ENCODE measurements around the gene RPS6KA1. TPM values are rescaled to one million over a fixed set of nuclear protein-coding genes. Genes with fewer than 3 reads are reported as not detected.

The RPS6KA1 gene
- total and polyA plus RNA-seq, 9 of the 15 experiments (the other 6 are each of a cell fraction or from before 2014, with no cell fraction given) = 2.4 to 61.0 (median 35.5) TPM

DNA sequence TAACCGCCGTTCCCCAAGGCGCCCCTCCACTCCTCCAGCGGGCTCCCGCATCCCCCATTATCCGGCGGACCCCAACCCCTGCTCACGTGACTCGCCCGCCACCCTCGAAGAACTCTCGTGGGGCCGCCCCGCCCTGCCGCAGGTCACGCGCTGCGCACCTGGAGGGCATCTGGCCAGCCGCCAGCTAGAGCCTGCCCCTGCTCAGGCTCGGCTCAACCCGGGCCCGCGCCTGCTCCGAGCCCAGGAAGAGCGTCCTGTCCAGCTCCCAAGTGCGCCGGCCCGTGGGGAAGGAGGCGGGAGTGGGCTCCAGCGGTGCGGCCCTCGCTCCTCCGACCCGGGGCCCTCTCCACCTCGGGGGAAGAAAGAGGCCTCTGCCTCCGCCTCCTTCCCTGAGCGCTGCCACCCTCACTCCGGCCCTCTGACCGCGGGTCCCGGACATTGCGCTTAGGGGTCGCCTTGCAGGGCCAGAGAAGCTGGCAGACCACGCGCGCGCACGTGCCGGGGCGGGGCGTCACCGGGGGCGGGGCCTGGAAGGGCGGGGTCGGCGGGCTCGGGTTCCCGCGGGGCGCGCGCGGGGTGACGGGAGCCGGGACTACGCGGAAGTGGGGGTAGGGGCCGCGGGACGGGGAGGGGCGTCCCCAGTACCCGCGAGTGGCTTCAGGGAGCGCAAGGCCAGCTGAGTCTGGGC is 28.9 kb upstream of the RPS6KA1 start (continued):
- TF ChIP-seq, protein P1, sequence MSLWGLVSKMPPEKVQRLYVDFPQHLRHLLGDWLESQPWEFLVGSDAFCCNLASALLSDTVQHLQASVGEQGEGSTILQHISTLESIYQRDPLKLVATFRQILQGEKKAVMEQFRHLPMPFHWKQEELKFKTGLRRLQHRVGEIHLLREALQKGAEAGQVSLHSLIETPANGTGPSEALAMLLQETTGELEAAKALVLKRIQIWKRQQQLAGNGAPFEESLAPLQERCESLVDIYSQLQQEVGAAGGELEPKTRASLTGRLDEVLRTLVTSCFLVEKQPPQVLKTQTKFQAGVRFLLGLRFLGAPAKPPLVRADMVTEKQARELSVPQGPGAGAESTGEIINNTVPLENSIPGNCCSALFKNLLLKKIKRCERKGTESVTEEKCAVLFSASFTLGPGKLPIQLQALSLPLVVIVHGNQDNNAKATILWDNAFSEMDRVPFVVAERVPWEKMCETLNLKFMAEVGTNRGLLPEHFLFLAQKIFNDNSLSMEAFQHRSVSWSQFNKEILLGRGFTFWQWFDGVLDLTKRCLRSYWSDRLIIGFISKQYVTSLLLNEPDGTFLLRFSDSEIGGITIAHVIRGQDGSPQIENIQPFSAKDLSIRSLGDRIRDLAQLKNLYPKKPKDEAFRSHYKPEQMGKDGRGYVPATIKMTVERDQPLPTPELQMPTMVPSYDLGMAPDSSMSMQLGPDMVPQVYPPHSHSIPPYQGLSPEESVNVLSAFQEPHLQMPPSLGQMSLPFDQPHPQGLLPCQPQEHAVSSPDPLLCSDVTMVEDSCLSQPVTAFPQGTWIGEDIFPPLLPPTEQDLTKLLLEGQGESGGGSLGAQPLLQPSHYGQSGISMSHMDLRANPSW (CRISPR knock-in tag; IDR thresholded peaks at IDR 0.05) = peak; percentile 47; the same call in 1 of the 2 replicates
- TF ChIP-seq KLF16 (IDR thresholded peaks at IDR 0.05) (no peak; the same call in 1 of the 2 replicates), SIRT6 (IDR thresholded peaks at IDR 0.05; ENCODE audit: low read depth, low read length) (no peak), NR2F6 (CRISPR knock-in tag; IDR thresholded peaks at IDR 0.05) (no peak), CBX1 (IDR thresholded peaks at IDR 0.05; ENCODE audit: low read depth) (peak; percentile 23; the same call in 1 of the 2 replicates), POLR2AphosphoS5 (IDR thresholded peaks at IDR 0.05; ENCODE audit: control insufficient read depth, insufficient read depth, low read depth, low read length) (peak; percentile 87; the same call in 1 of the 2 replicates), SMARCA5 (IDR thresholded peaks at IDR 0.05) (peak; percentile 68; the same call in 1 of the 2 replicates), SIN3B (IDR thresholded peaks at IDR 0.05; ENCODE audit: low read depth) (0 out of 2 replicates have a peak, but pooled peaks have one; percentile 3), TAF1 (IDR thresholded peaks at IDR 0.05; ENCODE audit: control insufficient read depth, extremely low read depth, insufficient read depth, low read length, severe bottlenecking) (peak; percentile 76), ZNF143 (CRISPR knock-in tag; IDR thresholded peaks at IDR 0.05) (no peak), ATF1 (CRISPR knock-in tag; IDR thresholded peaks at IDR 0.05) (no peak), ATF1 (tag; IDR thresholded peaks at IDR 0.05) (peak; percentile 72), GTF2A2 (tag; IDR thresholded peaks at IDR 0.05) (0 out of 2 replicates have a peak, but pooled peaks have one; percentile 34), ZNF316 (IDR thresholded peaks at IDR 0.05) (no peak), POLR2B (IDR thresholded peaks at IDR 0.05; ENCODE audit: low read depth, partially characterized antibody) (peak; percentile 75)
- TF ChIP-seq, protein P2, sequence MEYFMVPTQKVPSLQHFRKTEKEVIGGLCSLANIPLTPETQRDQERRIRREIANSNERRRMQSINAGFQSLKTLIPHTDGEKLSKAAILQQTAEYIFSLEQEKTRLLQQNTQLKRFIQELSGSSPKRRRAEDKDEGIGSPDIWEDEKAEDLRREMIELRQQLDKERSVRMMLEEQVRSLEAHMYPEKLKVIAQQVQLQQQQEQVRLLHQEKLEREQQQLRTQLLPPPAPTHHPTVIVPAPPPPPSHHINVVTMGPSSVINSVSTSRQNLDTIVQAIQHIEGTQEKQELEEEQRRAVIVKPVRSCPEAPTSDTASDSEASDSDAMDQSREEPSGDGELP (CRISPR knock-in tag; IDR thresholded peaks at IDR 0.05; ENCODE audit: borderline replicate concordance) = peak; percentile 60
- TF ChIP-seq, protein P3, sequence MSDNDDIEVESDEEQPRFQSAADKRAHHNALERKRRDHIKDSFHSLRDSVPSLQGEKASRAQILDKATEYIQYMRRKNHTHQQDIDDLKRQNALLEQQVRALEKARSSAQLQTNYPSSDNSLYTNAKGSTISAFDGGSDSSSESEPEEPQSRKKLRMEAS (CRISPR knock-in tag; IDR thresholded peaks at IDR 0.05) = peak; percentile 89
- TF ChIP-seq, protein P4, sequence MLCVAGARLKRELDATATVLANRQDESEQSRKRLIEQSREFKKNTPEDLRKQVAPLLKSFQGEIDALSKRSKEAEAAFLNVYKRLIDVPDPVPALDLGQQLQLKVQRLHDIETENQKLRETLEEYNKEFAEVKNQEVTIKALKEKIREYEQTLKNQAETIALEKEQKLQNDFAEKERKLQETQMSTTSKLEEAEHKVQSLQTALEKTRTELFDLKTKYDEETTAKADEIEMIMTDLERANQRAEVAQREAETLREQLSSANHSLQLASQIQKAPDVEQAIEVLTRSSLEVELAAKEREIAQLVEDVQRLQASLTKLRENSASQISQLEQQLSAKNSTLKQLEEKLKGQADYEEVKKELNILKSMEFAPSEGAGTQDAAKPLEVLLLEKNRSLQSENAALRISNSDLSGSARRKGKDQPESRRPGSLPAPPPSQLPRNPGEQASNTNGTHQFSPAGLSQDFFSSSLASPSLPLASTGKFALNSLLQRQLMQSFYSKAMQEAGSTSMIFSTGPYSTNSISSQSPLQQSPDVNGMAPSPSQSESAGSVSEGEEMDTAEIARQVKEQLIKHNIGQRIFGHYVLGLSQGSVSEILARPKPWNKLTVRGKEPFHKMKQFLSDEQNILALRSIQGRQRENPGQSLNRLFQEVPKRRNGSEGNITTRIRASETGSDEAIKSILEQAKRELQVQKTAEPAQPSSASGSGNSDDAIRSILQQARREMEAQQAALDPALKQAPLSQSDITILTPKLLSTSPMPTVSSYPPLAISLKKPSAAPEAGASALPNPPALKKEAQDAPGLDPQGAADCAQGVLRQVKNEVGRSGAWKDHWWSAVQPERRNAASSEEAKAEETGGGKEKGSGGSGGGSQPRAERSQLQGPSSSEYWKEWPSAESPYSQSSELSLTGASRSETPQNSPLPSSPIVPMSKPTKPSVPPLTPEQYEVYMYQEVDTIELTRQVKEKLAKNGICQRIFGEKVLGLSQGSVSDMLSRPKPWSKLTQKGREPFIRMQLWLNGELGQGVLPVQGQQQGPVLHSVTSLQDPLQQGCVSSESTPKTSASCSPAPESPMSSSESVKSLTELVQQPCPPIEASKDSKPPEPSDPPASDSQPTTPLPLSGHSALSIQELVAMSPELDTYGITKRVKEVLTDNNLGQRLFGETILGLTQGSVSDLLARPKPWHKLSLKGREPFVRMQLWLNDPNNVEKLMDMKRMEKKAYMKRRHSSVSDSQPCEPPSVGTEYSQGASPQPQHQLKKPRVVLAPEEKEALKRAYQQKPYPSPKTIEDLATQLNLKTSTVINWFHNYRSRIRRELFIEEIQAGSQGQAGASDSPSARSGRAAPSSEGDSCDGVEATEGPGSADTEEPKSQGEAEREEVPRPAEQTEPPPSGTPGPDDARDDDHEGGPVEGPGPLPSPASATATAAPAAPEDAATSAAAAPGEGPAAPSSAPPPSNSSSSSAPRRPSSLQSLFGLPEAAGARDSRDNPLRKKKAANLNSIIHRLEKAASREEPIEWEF (CRISPR knock-in tag; IDR thresholded peaks at IDR 0.05) = no peak
